ENCODE results near the gene DAP3.
"Not testable (repeated sequence)": the region's sequence is repeated elsewhere in the genome, so short reads cannot be mapped to it uniquely, and the experiment has no call there.

The DAP3 gene

GRCh38 chr1:155687705-155688323 is 1.1 kb upstream of the DAP3 start:
- Histone ChIP-seq H3K56ac (ENCODE audit: low read length) (peak overlapping the region; percentile 100), H3K79me2 (ENCODE audit: control insufficient read depth, insufficient read depth, low read length) (peaks cover 55% of the 10 kb centered on the region), H2BK5ac (ENCODE audit: low read length) (peak overlapping the region; percentile 70), H3K23ac (ENCODE audit: low read length) (peak overlapping the region; percentile 97), H3K18ac (ENCODE audit: low read length) (peak overlapping the region; percentile 11), H3K9ac (ENCODE audit: low read length) (peak overlapping the region; percentile 99), H3K4me2 (ENCODE audit: low read length) (peak overlapping the region; percentile 50), H3K4ac (ENCODE audit: low read depth, low read length) (peak overlapping the region; percentile 18), H3K27ac (ENCODE audit: low read depth, low read length) (peak overlapping the region; percentile 94), H3K4me3 (ENCODE audit: low read length) (peak overlapping the region; percentile 96)
- not testable (repeated sequence) for H3K79me1 ChIP-seq (ENCODE audit: low read length); H3K4me1 ChIP-seq (ENCODE audit: control insufficient read depth, low read depth, low read length); H4K5ac ChIP-seq (ENCODE audit: low read length); H2AK5ac ChIP-seq (ENCODE audit: low read length); H3K27me3 ChIP-seq (ENCODE audit: insufficient read depth, low read length, poor library complexity); H2BK15ac ChIP-seq (replicated peaks; ENCODE audit: low read depth); H2BK120ac ChIP-seq (ENCODE audit: low read depth, low read length); H3K36me3 ChIP-seq (ENCODE audit: control insufficient read depth, insufficient read depth, low read length); H4K8ac ChIP-seq (ENCODE audit: low read depth, low read length)
- WGBS (ENCODE audit: extremely low coverage, insufficient coverage, low lambda C conversion rate): no CpG with 5 or more reads among the region's 35 CpGs
- DNase-seq: peak; percentile 71

- Histone ChIP-seq H3K4ac (ENCODE audit: low read depth, low read length) (peak within 1 kb of the TSS; percentile 18), H3K27me3 (ENCODE audit: insufficient read depth, low read length, poor library complexity) (no peaks in the 10 kb centered on the region), H3K4me2 (ENCODE audit: low read length) (peak within 1 kb of the TSS; percentile 50), H2BK120ac (ENCODE audit: low read depth, low read length) (no peak within 1 kb of the TSS), H2BK5ac (ENCODE audit: low read length) (peak within 1 kb of the TSS; percentile 99), H3K9ac (ENCODE audit: low read length) (peak within 1 kb of the TSS; percentile 99), H3K4me1 (ENCODE audit: control insufficient read depth, low read depth, low read length) (no peaks in the 10 kb centered on the region), H2AK5ac (ENCODE audit: low read length) (no peak within 1 kb of the TSS), H2BK15ac (replicated peaks; ENCODE audit: low read depth) (no peak within 1 kb of the TSS), H3K18ac (ENCODE audit: low read length) (peak within 1 kb of the TSS; percentile 25), H3K36me3 (ENCODE audit: control insufficient read depth, insufficient read depth, low read length) (no peaks in the 10 kb centered on the region), H4K5ac (ENCODE audit: low read length) (no peak within 1 kb of the TSS), H3K4me3 (ENCODE audit: low read length) (peak within 1 kb of the TSS; percentile 96), H3K79me2 (ENCODE audit: control insufficient read depth, insufficient read depth, low read length) (peaks cover 54% of the 10 kb centered on the region), H4K8ac (ENCODE audit: low read depth, low read length) (no peak within 1 kb of the TSS), H3K27ac (ENCODE audit: low read depth, low read length) (peak within 1 kb of the TSS; percentile 94), H3K79me1 (ENCODE audit: low read length) (peaks cover 4% of the 10 kb centered on the region), H3K56ac (ENCODE audit: low read length) (peak within 1 kb of the TSS; percentile 100), H3K23ac (ENCODE audit: low read length) (peak within 1 kb of the TSS; percentile 97)
- no CpG with 5 or more reads among the region's 81 CpGs for WGBS (ENCODE audit: extremely low coverage, insufficient coverage, low lambda C conversion rate)
- peak; percentile 94 for DNase-seq
These were observed 389 bp upstream of the DAP3 start, which contains the start of gene YY1AP1 for GRCh38 chr1:155688324-155689080. TSS of gene YY1AP1 (minus strand) at chr1:155688774. CDS start at chr1:155680436, 8,338 bp downstream.

GRCh38 chr1:155691992-155692528 is 3.2 kb downstream of the DAP3 start:
- peak; percentile 29 for DNase-seq
- H3K18ac ChIP-seq (ENCODE audit: low read length): no peak overlapping the region
- H3K27ac ChIP-seq (ENCODE audit: low read depth, low read length): no peak overlapping the region
- no CpG with 5 or more reads among the region's 8 CpGs for WGBS (ENCODE audit: extremely low coverage, insufficient coverage, low lambda C conversion rate)
- H3K56ac ChIP-seq (ENCODE audit: low read length): no peak overlapping the region
- no peak overlapping the region for H2AK5ac ChIP-seq (ENCODE audit: low read length)
- no peak overlapping the region for H2BK15ac ChIP-seq (replicated peaks; ENCODE audit: low read depth)
- no peak overlapping the region for H3K9ac ChIP-seq (ENCODE audit: low read length)
- H3K4me2 ChIP-seq (ENCODE audit: low read length): no peak overlapping the region
- H3K36me3 ChIP-seq (ENCODE audit: control insufficient read depth, insufficient read depth, low read length): peaks cover 1% of the 10 kb centered on the region
- H3K23ac ChIP-seq (ENCODE audit: low read length): no peak overlapping the region
- H3K27me3 ChIP-seq (ENCODE audit: insufficient read depth, low read length, poor library complexity): no peaks in the 10 kb centered on the region
- no peak overlapping the region for H4K5ac ChIP-seq (ENCODE audit: low read length)
- no peak overlapping the region for H3K4me3 ChIP-seq (ENCODE audit: low read length)
- no peak overlapping the region for H2BK5ac ChIP-seq (ENCODE audit: low read length)
- no peaks in the 10 kb centered on the region for H3K4me1 ChIP-seq (ENCODE audit: control insufficient read depth, low read depth, low read length)
- H3K79me2 ChIP-seq (ENCODE audit: control insufficient read depth, insufficient read depth, low read length): peaks cover 57% of the 10 kb centered on the region
- H4K8ac ChIP-seq (ENCODE audit: low read depth, low read length): no peak overlapping the region
- no peak overlapping the region for H2BK120ac ChIP-seq (ENCODE audit: low read depth, low read length)
- peaks cover 8% of the 10 kb centered on the region for H3K79me1 ChIP-seq (ENCODE audit: low read length)
- no peak overlapping the region for H3K4ac ChIP-seq (ENCODE audit: low read depth, low read length)

GRCh38 chr1:155694167-155694566 is 5.3 kb downstream of the DAP3 start:
- H3K4ac ChIP-seq (ENCODE audit: low read depth, low read length): no peak overlapping the region
- no CpG with 5 or more reads among the region's 7 CpGs for WGBS (ENCODE audit: extremely low coverage, insufficient coverage, low lambda C conversion rate)

GRCh38 chr1:155695072-155695471 is 6.2 kb downstream of the DAP3 start:
- no peak overlapping the region for H4K5ac ChIP-seq (ENCODE audit: low read length)
- H3K79me1 ChIP-seq (ENCODE audit: low read length): peaks cover 10% of the 10 kb centered on the region
- DNase-seq: no peak
- no peak overlapping the region for H3K56ac ChIP-seq (ENCODE audit: low read length)
- no CpG with 5 or more reads among the region's 4 CpGs for WGBS (ENCODE audit: extremely low coverage, insufficient coverage, low lambda C conversion rate)
- no peak overlapping the region for H3K23ac ChIP-seq (ENCODE audit: low read length)
- no peak overlapping the region for H2BK5ac ChIP-seq (ENCODE audit: low read length)
- no peak overlapping the region for H2BK120ac ChIP-seq (ENCODE audit: low read depth, low read length)
- H3K36me3 ChIP-seq (ENCODE audit: control insufficient read depth, insufficient read depth, low read length): peaks cover 1% of the 10 kb centered on the region
- H3K4me1 ChIP-seq (ENCODE audit: control insufficient read depth, low read depth, low read length): no peaks in the 10 kb centered on the region
- H3K79me2 ChIP-seq (ENCODE audit: control insufficient read depth, insufficient read depth, low read length): peaks cover 59% of the 10 kb centered on the region
- H3K27me3 ChIP-seq (ENCODE audit: insufficient read depth, low read length, poor library complexity): no peaks in the 10 kb centered on the region
- no peak overlapping the region for H3K4ac ChIP-seq (ENCODE audit: low read depth, low read length)
- H3K18ac ChIP-seq (ENCODE audit: low read length): no peak overlapping the region
- no peak overlapping the region for H3K4me3 ChIP-seq (ENCODE audit: low read length)
- H4K8ac ChIP-seq (ENCODE audit: low read depth, low read length): no peak overlapping the region
- no peak overlapping the region for H3K4me2 ChIP-seq (ENCODE audit: low read length)
- H3K9ac ChIP-seq (ENCODE audit: low read length): no peak overlapping the region
- H3K27ac ChIP-seq (ENCODE audit: low read depth, low read length): no peak overlapping the region
- H2BK15ac ChIP-seq (replicated peaks; ENCODE audit: low read depth): no peak overlapping the region
- no peak overlapping the region for H2AK5ac ChIP-seq (ENCODE audit: low read length)

More at GRCh38 chr1:155694167-155694566, 5.3 kb downstream of the DAP3 start:
- no peak overlapping the region for H3K9ac ChIP-seq (ENCODE audit: low read length)
- H3K4me1 ChIP-seq (ENCODE audit: control insufficient read depth, low read depth, low read length): no peaks in the 10 kb centered on the region
- H2AK5ac ChIP-seq (ENCODE audit: low read length): no peak overlapping the region
- peaks cover 1% of the 10 kb centered on the region for H3K36me3 ChIP-seq (ENCODE audit: control insufficient read depth, insufficient read depth, low read length)
- H3K18ac ChIP-seq (ENCODE audit: low read length): no peak overlapping the region
- H3K4me2 ChIP-seq (ENCODE audit: low read length): no peak overlapping the region
- no peak overlapping the region for H2BK15ac ChIP-seq (replicated peaks; ENCODE audit: low read depth)
- H3K27me3 ChIP-seq (ENCODE audit: insufficient read depth, low read length, poor library complexity): no peaks in the 10 kb centered on the region
- H3K79me1 ChIP-seq (ENCODE audit: low read length): peaks cover 10% of the 10 kb centered on the region
- DNase-seq: no peak
- H2BK5ac ChIP-seq (ENCODE audit: low read length): no peak overlapping the region
- H3K27ac ChIP-seq (ENCODE audit: low read depth, low read length): no peak overlapping the region
- no peak overlapping the region for H3K4me3 ChIP-seq (ENCODE audit: low read length)
- peaks cover 61% of the 10 kb centered on the region for H3K79me2 ChIP-seq (ENCODE audit: control insufficient read depth, insufficient read depth, low read length)
- no peak overlapping the region for H3K56ac ChIP-seq (ENCODE audit: low read length)
- no peak overlapping the region for H4K5ac ChIP-seq (ENCODE audit: low read length)
- H3K23ac ChIP-seq (ENCODE audit: low read length): no peak overlapping the region
- no peak overlapping the region for H2BK120ac ChIP-seq (ENCODE audit: low read depth, low read length)
- no peak overlapping the region for H4K8ac ChIP-seq (ENCODE audit: low read depth, low read length)

Measured in mesendoderm (in vitro differentiated cells).